Trophoblast cell (in vitro differentiated cells and primary cell): ENCODE data around the gene SOX2.

ENCODE experiments used
- DNase-seq, 2 donors: peaks; one replicate each; pipeline ENCODE4 v3.0.0-alpha.2; 2016
- H2AFZ ChIP-seq: 2 replicates; pipeline ENCODE4 v1.6.1; 2013; ENCODE audit warnings: low read length, moderate library complexity, mild to moderate bottlenecking; ENCODE audit not compliant: insufficient read depth, poor library complexity
- H2AK5ac ChIP-seq: 2 replicates; pipeline ENCODE4 v1.6.1; 2013; ENCODE audit warnings: mild to moderate bottlenecking, low read length
- H2BK120ac ChIP-seq: 2 replicates; pipeline ENCODE4 v1.6.1; 2013; ENCODE audit warnings: low read length, mild to moderate bottlenecking, moderate library complexity; ENCODE audit not compliant: insufficient read depth, poor library complexity
- H2BK12ac ChIP-seq: 2 replicates; pipeline ENCODE4 v1.6.1; 2013; ENCODE audit warnings: mild to moderate bottlenecking, low read length, moderate library complexity
- H2BK5ac ChIP-seq: 2 replicates; pipeline ENCODE4 v1.6.1; 2013; ENCODE audit warnings: low read length, low read depth, moderate library complexity, mild to moderate bottlenecking; ENCODE audit not compliant: poor library complexity
- H3K14ac ChIP-seq: 2 replicates; pipeline ENCODE4 v1.6.1; 2013; ENCODE audit warnings: mild to moderate bottlenecking, low read length
- H3K18ac ChIP-seq: 2 replicates; pipeline ENCODE4 v1.6.1; 2013; ENCODE audit warnings: mild to moderate bottlenecking, low read length
- H3K23ac ChIP-seq: 2 replicates; pipeline ENCODE4 v1.6.1; 2013; ENCODE audit warnings: low read length
- H3K27ac ChIP-seq: 2 replicates; pipeline ENCODE4 v1.5.1; 2013; ENCODE audit warnings: low read depth, mild to moderate bottlenecking, inconsistent platforms, low read length, moderate library complexity
- H3K27me3 ChIP-seq: 2 replicates; pipeline ENCODE4 v1.6.1; 2013; ENCODE audit warnings: inconsistent platforms, mild to moderate bottlenecking, low read length, moderate library complexity; ENCODE audit not compliant: insufficient read depth
- H3K36me3 ChIP-seq, 2 experiments: 1 replicate in 1 of 2; 2 replicates in 1 of 2; pipeline ENCODE4 v1.6.1; 2013; ENCODE audit warnings: low read length in 2 of 2, mild to moderate bottlenecking in 2 of 2, moderate library complexity in 1 of 2; ENCODE audit not compliant: insufficient read depth in 2 of 2, control insufficient read depth in 1 of 2
- H3K4ac ChIP-seq: 2 replicates; pipeline ENCODE4 v1.6.1; 2013; ENCODE audit warnings: low read depth, mild to moderate bottlenecking, low read length, moderate library complexity
- H3K4me1 ChIP-seq, 2 experiments: 1 replicate in 1 of 2; 2 replicates in 1 of 2; pipeline ENCODE4 v1.6.1; 2013; ENCODE audit warnings: low read length in 2 of 2, mild to moderate bottlenecking in 2 of 2, moderate library complexity in 1 of 2; ENCODE audit not compliant: insufficient read depth in 2 of 2, control insufficient read depth in 1 of 2
- H3K4me2 ChIP-seq: 2 replicates; pipeline ENCODE4 v1.6.1; 2013; ENCODE audit warnings: inconsistent platforms, mild to moderate bottlenecking, low read length, moderate library complexity
- H3K4me3 ChIP-seq: 2 replicates; pipeline ENCODE4 v1.5.1; 2013; ENCODE audit warnings: mild to moderate bottlenecking, low read depth, low read length, inconsistent platforms
- H3K79me1 ChIP-seq: one replicate; pipeline ENCODE4 v1.6.1; 2013; ENCODE audit warnings: low read length
- H3K79me2 ChIP-seq: 2 replicates; pipeline ENCODE4 v1.6.1; 2013; ENCODE audit warnings: low read length, mild to moderate bottlenecking; ENCODE audit not compliant: control insufficient read depth, insufficient read depth, poor library complexity
- H3K9ac ChIP-seq: 2 replicates; pipeline ENCODE4 v1.6.1; 2013; ENCODE audit warnings: mild to moderate bottlenecking, low read length
- H3K9me3 ChIP-seq: 2 replicates; pipeline ENCODE4 v1.6.1; 2013; ENCODE audit warnings: low read depth, mild to moderate bottlenecking, control low read depth, inconsistent platforms, low read length; ENCODE audit not compliant: insufficient read depth
- H4K12ac ChIP-seq: 2 replicates; pipeline ENCODE4 v1.6.1; 2013; ENCODE audit warnings: low read depth, mild to moderate bottlenecking, low read length, moderate library complexity
- H4K8ac ChIP-seq: 2 replicates; pipeline ENCODE4 v1.6.1; 2013; ENCODE audit warnings: low read depth, mild to moderate bottlenecking, low read length, moderate library complexity
- H4K91ac ChIP-seq: one replicate; pipeline ENCODE4 v1.6.1; 2013; ENCODE audit warnings: low read depth, mild to moderate bottlenecking, low read length, moderate library complexity
- WGBS: extraction: QIAGEN DNeasy Blood & Tissue Kit; methylation state at CpG from one replicate; pipeline ENCODE4 v1.1.7; 2013; ENCODE audit warnings: missing lambda C conversion rate; ENCODE audit not compliant: insufficient read length, insufficient coverage; ENCODE audit errors: extremely low coverage; 5-methylcytosine and 5-hydroxymethylcytosine counted together

SOX2 gene

DNA sequence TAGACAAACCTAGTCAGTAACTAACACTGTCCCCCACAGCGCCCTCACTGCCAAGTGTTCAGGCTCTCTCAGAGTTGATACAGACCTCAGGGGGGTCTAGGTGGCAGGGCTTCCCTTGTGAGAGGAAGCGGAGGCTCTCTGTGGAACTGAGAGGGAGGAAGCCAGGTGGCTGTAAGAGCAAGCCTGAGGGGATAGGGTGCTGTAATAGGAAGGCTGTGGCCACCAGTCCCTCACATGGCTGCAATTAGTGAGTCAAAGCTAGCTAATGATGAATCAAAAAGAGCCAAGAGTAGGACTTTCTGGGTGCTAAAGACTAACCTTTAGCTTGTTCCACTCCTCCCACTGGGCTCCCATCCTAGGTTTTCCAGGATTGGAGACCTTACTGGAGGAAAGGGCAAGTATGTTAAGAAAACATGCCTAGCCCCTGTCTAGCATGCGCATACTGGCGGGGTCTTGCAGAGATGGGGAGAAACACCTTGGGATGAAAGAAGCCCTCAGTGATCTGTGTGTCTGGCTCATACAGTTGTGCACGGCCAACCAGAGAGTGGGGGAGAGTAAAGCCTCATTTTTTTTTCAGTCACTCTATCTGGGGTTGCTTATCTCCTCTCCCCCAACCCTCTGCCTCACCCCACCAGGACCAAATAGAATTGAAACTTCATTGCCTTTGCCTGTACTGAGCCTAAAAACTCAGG, 13.3 kb upstream of the SOX2 start:
- Histone ChIP-seq H3K4me3 (no peak overlapping the region), H4K8ac (no peak overlapping the region), H2AFZ (no peak overlapping the region), H3K79me2 (no peaks in the 10 kb centered on the region), H2BK120ac (no peak overlapping the region), H3K9me3 (no peaks in the 10 kb centered on the region), H4K12ac (no peak overlapping the region), H3K27me3 (peaks cover 22% of the 10 kb centered on the region), H3K14ac (no peak overlapping the region), H3K36me3 (no peaks in the 10 kb centered on the region), H4K91ac (no peak overlapping the region), H3K9ac (no peak overlapping the region), H3K4me2 (no peak overlapping the region), H3K4me1 (peaks cover 6 to 9% of the 10 kb centered on the region in 2 experiments), H3K27ac (no peak overlapping the region), H2BK12ac (no peak overlapping the region), H3K18ac (no peak overlapping the region), H2BK5ac (no peak overlapping the region), H3K4ac (no peak overlapping the region), H3K79me1 (peaks cover 8% of the 10 kb centered on the region), H2AK5ac (no peak overlapping the region), H3K23ac (no peak overlapping the region)
- WGBS, result no CpG with 5 or more reads among the region's 5 CpGs
- DNase-seq, result no peak

DNA sequence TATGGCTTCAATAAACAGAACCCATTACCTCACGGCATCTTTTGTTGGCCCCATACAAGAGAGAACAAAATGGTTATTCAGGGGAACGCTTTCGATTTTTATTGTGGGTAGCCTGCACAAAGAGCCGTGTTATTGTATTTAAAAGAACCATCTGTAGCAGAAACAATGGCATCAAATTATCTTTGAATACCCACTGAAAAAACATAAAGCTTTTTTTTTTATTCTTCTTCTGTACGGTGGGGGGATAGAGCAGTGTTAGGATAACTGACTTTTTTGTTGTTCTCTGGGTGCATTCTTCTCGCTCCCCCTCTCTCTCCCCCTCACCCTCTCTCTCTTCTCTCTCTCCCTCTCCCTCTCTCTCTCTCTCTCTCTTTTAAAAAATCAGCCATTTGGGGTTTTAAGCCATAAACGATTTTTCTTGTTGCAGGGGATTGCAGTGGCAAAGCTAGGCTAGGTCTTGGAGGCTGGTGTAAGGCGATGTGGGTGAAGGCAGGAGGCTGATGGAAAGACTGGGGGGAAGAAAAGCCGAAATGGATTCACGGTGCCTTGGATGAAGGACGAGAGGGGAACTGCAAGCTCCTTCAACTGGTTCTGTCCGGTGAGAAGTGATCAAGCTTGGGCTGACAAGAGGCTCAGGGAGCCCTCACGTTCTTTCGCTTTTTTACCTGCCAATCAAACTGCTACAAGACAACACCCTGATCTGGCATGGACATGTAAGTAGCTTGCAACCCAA, 12.4 kb upstream of the SOX2 start:
- H3K14ac ChIP-seq, result no peak overlapping the region
- no peak overlapping the region for H2BK12ac ChIP-seq
- peaks cover 8% of the 10 kb centered on the region for H3K79me1 ChIP-seq
- H2AK5ac ChIP-seq, result no peak overlapping the region
- H3K27me3 ChIP-seq, result peaks cover 31% of the 10 kb centered on the region
- no peak overlapping the region for H4K8ac ChIP-seq
- H3K4me3 ChIP-seq, result no peak overlapping the region
- H3K4me2 ChIP-seq, result no peak overlapping the region
- no peak overlapping the region for H2BK120ac ChIP-seq
- WGBS, result no CpG with 5 or more reads among the region's 14 CpGs
- H4K12ac ChIP-seq, result no peak overlapping the region
- no peak overlapping the region for H3K4ac ChIP-seq
- no peaks in the 10 kb centered on the region for H3K36me3 ChIP-seq
- H3K27ac ChIP-seq, result no peak overlapping the region
- no peaks in the 10 kb centered on the region for H3K79me2 ChIP-seq
- no peak for DNase-seq
- peaks cover 6 to 9% of the 10 kb centered on the region in 2 experiments for H3K4me1 ChIP-seq
- no peak overlapping the region for H3K18ac ChIP-seq
- H3K9ac ChIP-seq, result no peak overlapping the region
- H3K9me3 ChIP-seq, result no peaks in the 10 kb centered on the region
- H4K91ac ChIP-seq, result peak overlapping the region; percentile 4
- no peak overlapping the region for H2AFZ ChIP-seq
- H2BK5ac ChIP-seq, result no peak overlapping the region
- no peak overlapping the region for H3K23ac ChIP-seq

DNA sequence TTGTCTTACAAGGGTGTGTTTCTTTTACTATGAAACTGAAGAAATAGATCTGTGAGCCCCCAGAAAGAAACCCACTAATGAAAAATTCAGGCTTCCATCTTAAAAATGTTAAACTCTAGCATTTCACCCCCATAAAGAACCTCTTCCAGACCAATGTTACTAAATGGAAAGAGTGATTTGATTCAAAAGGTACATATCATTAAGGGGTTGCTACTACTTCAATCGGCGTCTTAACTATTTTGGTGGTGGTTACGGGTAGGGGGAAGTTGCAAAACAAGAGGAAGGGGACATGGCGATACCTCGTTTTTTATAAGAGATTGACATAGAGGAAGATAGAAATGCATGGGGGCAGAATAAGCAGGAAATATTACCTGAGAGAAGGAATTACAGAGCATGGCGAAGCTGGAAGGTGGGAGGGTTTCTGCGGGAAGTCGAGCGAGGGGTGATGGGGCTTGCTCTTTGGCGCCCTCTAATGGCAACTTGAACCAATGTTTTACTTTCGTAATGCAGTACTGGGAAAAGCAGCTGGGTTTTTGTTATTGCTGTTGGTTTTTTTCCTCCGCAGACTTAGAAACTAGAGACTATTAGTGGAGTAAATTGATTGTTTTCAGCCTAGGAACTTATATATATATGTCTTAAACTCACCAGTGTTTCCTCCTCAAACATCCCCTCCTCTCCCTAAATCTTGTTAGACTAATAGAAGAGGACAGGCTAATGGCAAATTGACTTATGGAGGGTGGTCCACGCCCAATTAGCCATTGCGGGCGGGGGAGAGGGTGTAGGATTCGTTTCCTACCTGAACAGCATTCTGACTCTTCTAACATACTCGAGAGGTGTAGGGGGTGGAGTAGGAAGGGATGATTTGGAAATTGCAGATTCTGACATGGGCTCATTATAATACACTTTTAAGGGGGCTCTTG, 11.3 kb upstream of the SOX2 start:
- H4K91ac ChIP-seq, result no peak overlapping the region
- DNase-seq, result peak; percentile 56 to 84
- peaks cover 42% of the 10 kb centered on the region for H3K27me3 ChIP-seq
- H3K4ac ChIP-seq, result no peak overlapping the region
- no peak overlapping the region for H3K23ac ChIP-seq
- H2BK12ac ChIP-seq, result no peak overlapping the region
- H3K27ac ChIP-seq, result no peak overlapping the region
- H3K79me1 ChIP-seq, result peaks cover 3% of the 10 kb centered on the region
- H3K9me3 ChIP-seq, result peaks cover 2% of the 10 kb centered on the region
- H2AK5ac ChIP-seq, result no peak overlapping the region
- no peak overlapping the region for H2AFZ ChIP-seq
- H3K79me2 ChIP-seq, result no peaks in the 10 kb centered on the region
- H4K8ac ChIP-seq, result no peak overlapping the region
- H3K18ac ChIP-seq, result no peak overlapping the region
- H4K12ac ChIP-seq, result no peak overlapping the region
- no peak overlapping the region for H3K4me3 ChIP-seq
- H3K36me3 ChIP-seq, result no peaks in the 10 kb centered on the region
- no CpG with 5 or more reads among the region's 17 CpGs for WGBS
- no peak overlapping the region for H2BK120ac ChIP-seq
- no peak overlapping the region for H3K9ac ChIP-seq
- H3K4me1 ChIP-seq, result peaks cover 4 to 6% of the 10 kb centered on the region in 2 experiments
- peak overlapping the region; percentile 51 for H3K4me2 ChIP-seq
- no peak overlapping the region for H3K14ac ChIP-seq
- H2BK5ac ChIP-seq, result no peak overlapping the region

DNA sequence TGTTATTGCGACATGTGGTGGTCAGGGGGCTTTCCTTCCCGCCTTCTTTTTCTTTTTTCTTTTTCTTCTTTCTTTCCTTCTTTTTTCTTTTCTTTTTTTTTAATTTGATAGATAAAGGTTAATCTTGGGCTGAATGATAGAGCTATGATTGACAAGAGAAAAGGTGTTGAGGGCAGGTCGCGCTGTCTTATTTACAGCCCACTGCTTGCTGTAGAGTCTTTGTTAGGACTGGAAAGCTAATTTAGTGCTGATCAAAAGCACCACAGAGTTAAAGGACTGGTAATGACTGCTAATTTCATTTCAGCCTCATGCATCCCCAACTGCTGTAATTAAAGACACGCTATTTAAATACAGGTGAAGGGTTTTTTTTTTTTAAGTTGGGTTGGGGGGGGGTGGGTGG, 10.6 kb upstream of the SOX2 start:
- Histone ChIP-seq H3K27me3 (peaks cover 37% of the 10 kb centered on the region), H2AFZ (no peak overlapping the region), H3K27ac (no peak overlapping the region), H3K9ac (no peak overlapping the region), H3K23ac (no peak overlapping the region), H4K12ac (no peak overlapping the region), H2AK5ac (no peak overlapping the region), H2BK5ac (no peak overlapping the region), H3K9me3 (peaks cover 2% of the 10 kb centered on the region), H3K4me2 (peak overlapping the region; percentile 49), H3K4me1 (peaks cover 2 to 5% of the 10 kb centered on the region in 2 experiments), H3K4me3 (no peak overlapping the region), H3K14ac (no peak overlapping the region), H3K4ac (no peak overlapping the region), H3K36me3 (no peaks in the 10 kb centered on the region), H4K91ac (no peak overlapping the region), H3K79me2 (no peaks in the 10 kb centered on the region), H3K18ac (no peak overlapping the region), H4K8ac (no peak overlapping the region), H2BK120ac (no peak overlapping the region), H2BK12ac (no peak overlapping the region), H3K79me1 (no peaks in the 10 kb centered on the region)
- WGBS, result no CpG with 5 or more reads among the region's 5 CpGs
- DNase-seq, result no peak
